Endothelial cell of umbilical vein (primary cell): Measurements from ENCODE around the gene CCT8. TPM values are rescaled to one million over a fixed set of nuclear protein-coding genes. Genes with fewer than 3 reads are reported as not detected.

Experiments
- BruUV-seq: library from RNA; stranded (reverse); fragments of 400-500 nt; replicated peaks from 2 replicates; lab custom pipeline; 2021; lab: Mats Ljungman, UMichigan
- CTCF ChIA-PET: fragments of 300-600, 350-600 bp; sonication (Branson Sonifier 250); formaldehyde crosslinking; loops from one replicate; lab custom pipeline; 2021; ENCODE audit warnings: antibody characterized with exemption, inconsistent platforms; lab: Charles Lee
- POLR2A ChIA-PET: fragments of 300-600, 350-600 bp; sonication (Branson Sonifier 250); formaldehyde crosslinking; loops from one replicate; lab custom pipeline; 2021; ENCODE audit warnings: antibody characterized with exemption, inconsistent platforms; lab: Charles Lee
- DNase-seq: peaks from one replicate; pipeline ENCODE4 v3.0.0-alpha.2; 2011; ENCODE audit warnings: low read depth, low spot score
- FAIRE-seq: peaks from 2 replicates; lab custom pipeline; 2011; peaks lifted over from hg19 to GRCh38; lab: Jason Lieb, UNC
- H2AFZ ChIP-seq: 2 replicates; pipeline ENCODE4 v1.6.0; 2012; ENCODE audit warnings: low read depth, low read length, control low read depth, inconsistent platforms
- H3K27ac ChIP-seq: 2 replicates; pipeline ENCODE4 v1.5.1; 2011; ENCODE audit warnings: low read depth, mild to moderate bottlenecking, control low read depth, low read length, moderate library complexity; ENCODE audit not compliant: insufficient read depth
- H3K27me3 ChIP-seq, 2 experiments: 2 replicates each; pipeline versions ENCODE4 v1.6.0 to v1.6.1; 2011; ENCODE audit warnings: low read length in 2 of 2, mixed read lengths in 1 of 2; ENCODE audit not compliant: control insufficient read depth in 2 of 2, insufficient read depth in 2 of 2
- H3K36me3 ChIP-seq, 2 experiments: 2 replicates in 1 of 2; 3 replicates in 1 of 2; pipeline ENCODE4 v1.5.1; 2011; ENCODE audit warnings: low read length in 2 of 2, mild to moderate bottlenecking in 1 of 2, moderate library complexity in 1 of 2; ENCODE audit not compliant: control insufficient read depth in 2 of 2, insufficient read depth in 2 of 2; ENCODE audit errors: extremely low read depth in 1 of 2
- H3K4me1 ChIP-seq: 3 replicates; pipeline ENCODE4 v1.5.1; 2011; ENCODE audit warnings: mild to moderate bottlenecking, low read length; ENCODE audit not compliant: control insufficient read depth, insufficient read depth; ENCODE audit errors: extremely low read depth
- H3K4me2 ChIP-seq: 2 replicates; pipeline ENCODE4 v1.6.1; 2011; ENCODE audit warnings: low read length, control low read depth, mixed read lengths; ENCODE audit not compliant: insufficient read depth
- H3K4me3 ChIP-seq, 3 experiments: fragments of 200-600 bp in 1 of 3; sonication (generic), shearing (Covaris generic) in 1 of 3; replicated peaks in 1 of 3; 2 replicates each; pipeline ENCODE4 v1.5.1; 2011 to 2016; ENCODE audit warnings: control low read depth in 3 of 3, low read length in 3 of 3, mild to moderate bottlenecking in 2 of 3, inconsistent platforms in 1 of 3, low read depth in 1 of 3, moderate library complexity in 1 of 3; ENCODE audit not compliant: insufficient read depth in 1 of 3
- H3K79me2 ChIP-seq: 2 replicates; pipeline ENCODE4 v1.6.0; 2012; ENCODE audit warnings: low read length, inconsistent platforms; ENCODE audit not compliant: control insufficient read depth, insufficient read depth
- H3K9ac ChIP-seq: replicated peaks from 2 replicates; pipeline ENCODE3; 2011; ENCODE audit warnings: low read length, control low read depth; ENCODE audit not compliant: insufficient read depth; ENCODE audit errors: extremely low read depth
- H3K9me1 ChIP-seq: replicated peaks from 3 replicates; pipeline ENCODE4 v1.6.0; 2011; ENCODE audit warnings: mild to moderate bottlenecking, low read length; ENCODE audit not compliant: control insufficient read depth, insufficient read depth; ENCODE audit errors: extremely low read depth
- H3K9me3 ChIP-seq: replicated peaks from 2 replicates; pipeline ENCODE4 v1.5.1; 2012; ENCODE audit warnings: low read length, inconsistent platforms; ENCODE audit not compliant: control insufficient read depth, insufficient read depth
- H4K20me1 ChIP-seq: replicated peaks from 2 replicates; pipeline ENCODE3; 2011; ENCODE audit warnings: mild to moderate bottlenecking, low read length; ENCODE audit not compliant: control insufficient read depth, insufficient read depth; ENCODE audit errors: extremely low read depth
- EZH2 ChIP-seq: IDR thresholded peaks from 2 replicates; pipeline ENCODE4 v1.6.1; 2012; ENCODE audit warnings: borderline replicate concordance, low read depth, mild to moderate bottlenecking, moderate library complexity, low read length, inconsistent platforms; ENCODE audit not compliant: severe bottlenecking
- FOS ChIP-seq: IDR thresholded peaks from 2 replicates; pipeline ENCODE4 v1.6.1; 2011; ENCODE audit warnings: mild to moderate bottlenecking, low read length, moderate library complexity, borderline replicate concordance; ENCODE audit not compliant: insufficient read depth
- JUN ChIP-seq: IDR thresholded peaks from 2 replicates; pipeline ENCODE4 v1.6.1; 2011; ENCODE audit warnings: borderline replicate concordance, low read depth; ENCODE audit not compliant: insufficient read length, insufficient read depth
- POLR2A ChIP-seq: IDR thresholded peaks from 2 replicates; pipeline ENCODE4 v1.6.1; 2012; ENCODE audit warnings: low read depth, mild to moderate bottlenecking, control low read depth, low read length
- POLR2AphosphoS5 ChIP-seq: IDR thresholded peaks from 2 replicates; pipeline ENCODE4 v1.6.1; 2012; ENCODE audit warnings: low read depth, mild to moderate bottlenecking, control low read depth, low read length, moderate library complexity; ENCODE audit not compliant: insufficient read depth
- dilution Hi-C: fragments of 300-500 bp; cut with MboI; formaldehyde crosslinking; loops from one replicate; pipeline ENCODE4 v1.15.0; 2019; ENCODE audit warnings: low sequenced_read_pairs; ENCODE audit not compliant: extremely low pct_ligation_motif_present
- intact Hi-C: fragments of 100-400 bp; cut with micrococcal nuclease; formaldehyde crosslinking; loops from one replicate; pipeline ENCODE4 v1.10.0; 2022
- polyA plus RNA-seq, 4 experiments: library from polyadenylated mRNA; depleted of rRNA in 3 of 4; stranded (reverse) in 3 of 4; unstranded in 1 of 4; fragments of >200 nt; gene quantifications; 2 replicates each; pipeline versions ENCODE4 v1.2.1 to v1.2.3, GENCODE V29; 2011 to 2012; ENCODE audit warnings: missing spikeins in 1 of 4
- total RNA-seq: library from RNA; stranded (reverse); gene quantifications from 2 replicates; pipeline ENCODE4 v1.2.3, GENCODE V29; 2021
- TF ChIP-seq, protein P1 (sequence below), 2 donors: IDR thresholded peaks; 1 replicate in 1 of 2; 2 replicates in 1 of 2; pipeline ENCODE4 v1.5.1; 2011; ENCODE audit warnings: low read length in 2 of 2, mild to moderate bottlenecking in 2 of 2, moderate library complexity in 2 of 2, control low read depth in 1 of 2, inconsistent platforms in 1 of 2, low read depth in 1 of 2; ENCODE audit not compliant: insufficient read depth in 1 of 2; ENCODE audit errors: extremely low read depth in 1 of 2
- TF ChIP-seq, protein P2 (sequence below): IDR thresholded peaks from 2 replicates; pipeline ENCODE4 v1.6.1; 2011; ENCODE audit not compliant: insufficient read depth, insufficient read length

Gene CCT8
- total and polyA plus RNA-seq, 2 donors (not counting 3 experiments of a cell fraction or from before 2014, with no cell fraction given): 102 to 212 TPM

DNA sequence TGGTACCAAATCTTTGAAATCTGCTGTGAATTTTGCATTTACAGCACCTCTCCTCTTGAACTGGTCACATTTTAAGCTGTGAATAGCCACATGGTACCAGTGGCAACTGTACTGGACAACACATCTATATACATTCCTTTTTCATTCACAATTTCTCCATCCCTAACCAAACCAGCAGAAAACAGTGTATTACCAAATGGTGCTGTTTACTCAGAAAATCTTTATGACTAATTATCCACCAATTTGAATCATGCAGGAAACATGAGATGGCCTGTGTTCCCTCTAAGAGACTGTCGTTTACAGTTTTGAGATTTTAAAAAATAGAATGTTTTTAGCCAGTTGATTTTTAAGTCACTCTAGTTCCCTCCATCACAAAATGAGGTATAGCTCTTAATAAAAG is 17.6 kb upstream of the CCT8 start:
- CTCF ChIA-PET: interaction anchor here (1.2 to 8.9 kb wide), 15 partner anchors 14 to 760 kb away, joined by 3 to 134 read pairs (median 5); partner anchors contain the start of gene CCT8
- DNase-seq: peak; percentile 63
- Histone ChIP-seq H3K27ac (peak overlapping the region; percentile 65), H3K27me3 (no peaks in the 10 kb centered on the region), H2AFZ (no peak overlapping the region), H3K4me3 (no peak overlapping the region), H3K9me1 (no peaks in the 10 kb centered on the region), H3K9me3 (no peaks in the 10 kb centered on the region), H3K4me2 (peak overlapping the region; percentile 54), H4K20me1 (no peaks in the 10 kb centered on the region), H3K9ac (no peak overlapping the region), H3K36me3 (no peaks in the 10 kb centered on the region), H3K79me2 (no peaks in the 10 kb centered on the region), H3K4me1 (peaks cover 22% of the 10 kb centered on the region)
- no TSS peak for BruUV-seq
- peak; percentile 35 for FAIRE-seq
- intact Hi-C loops: loop anchor here (1.0 to 5.0 kb wide), 4 partner anchors 54 to 406 kb away; partner anchors contain the start of gene BACH1
- no peak for TF ChIP-seq POLR2AphosphoS5
- peak; percentile 70 for TF ChIP-seq FOS
- peak; percentile 59 for TF ChIP-seq JUN
- TF ChIP-seq, protein P1, sequence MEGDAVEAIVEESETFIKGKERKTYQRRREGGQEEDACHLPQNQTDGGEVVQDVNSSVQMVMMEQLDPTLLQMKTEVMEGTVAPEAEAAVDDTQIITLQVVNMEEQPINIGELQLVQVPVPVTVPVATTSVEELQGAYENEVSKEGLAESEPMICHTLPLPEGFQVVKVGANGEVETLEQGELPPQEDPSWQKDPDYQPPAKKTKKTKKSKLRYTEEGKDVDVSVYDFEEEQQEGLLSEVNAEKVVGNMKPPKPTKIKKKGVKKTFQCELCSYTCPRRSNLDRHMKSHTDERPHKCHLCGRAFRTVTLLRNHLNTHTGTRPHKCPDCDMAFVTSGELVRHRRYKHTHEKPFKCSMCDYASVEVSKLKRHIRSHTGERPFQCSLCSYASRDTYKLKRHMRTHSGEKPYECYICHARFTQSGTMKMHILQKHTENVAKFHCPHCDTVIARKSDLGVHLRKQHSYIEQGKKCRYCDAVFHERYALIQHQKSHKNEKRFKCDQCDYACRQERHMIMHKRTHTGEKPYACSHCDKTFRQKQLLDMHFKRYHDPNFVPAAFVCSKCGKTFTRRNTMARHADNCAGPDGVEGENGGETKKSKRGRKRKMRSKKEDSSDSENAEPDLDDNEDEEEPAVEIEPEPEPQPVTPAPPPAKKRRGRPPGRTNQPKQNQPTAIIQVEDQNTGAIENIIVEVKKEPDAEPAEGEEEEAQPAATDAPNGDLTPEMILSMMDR (IDR thresholded peaks at IDR 0.05; ENCODE audit: extremely low read depth in 1 of 2, insufficient read depth in 1 of 2, low read depth in 1 of 2, low read length in 2 of 2): no peak
- TF ChIP-seq EZH2: no peak
- TF ChIP-seq, protein P2, sequence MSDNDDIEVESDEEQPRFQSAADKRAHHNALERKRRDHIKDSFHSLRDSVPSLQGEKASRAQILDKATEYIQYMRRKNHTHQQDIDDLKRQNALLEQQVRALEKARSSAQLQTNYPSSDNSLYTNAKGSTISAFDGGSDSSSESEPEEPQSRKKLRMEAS: no peak
- TF ChIP-seq POLR2A: no peak
- POLR2A ChIA-PET: no interaction called here
- dilution Hi-C loops: no loop called here
